NCI-H345 treated with DMSO at 0.1 percent for 48 hours (cell line): ENCODE data around the gene ATP5F1E.
A peak's percentile ranks its signal among the peaks of the same experiment; 100 is the strongest.

ENCODE experiments used
- DNase-seq: peaks from one replicate; lab custom pipeline; 2025; ENCODE audit not compliant: unreplicated experiment; lab: John Stamatoyannopoulos, UW

ATP5F1E gene

GRCh38 chr20:59032023-59032712 is at the start of gene ATP5F1E:
ATP5F1E (minus strand) TSS chr20:59032335; CDS start chr20:59032251, 84 bp downstream.
- peak; percentile 98 for DNase-seq

DNA sequence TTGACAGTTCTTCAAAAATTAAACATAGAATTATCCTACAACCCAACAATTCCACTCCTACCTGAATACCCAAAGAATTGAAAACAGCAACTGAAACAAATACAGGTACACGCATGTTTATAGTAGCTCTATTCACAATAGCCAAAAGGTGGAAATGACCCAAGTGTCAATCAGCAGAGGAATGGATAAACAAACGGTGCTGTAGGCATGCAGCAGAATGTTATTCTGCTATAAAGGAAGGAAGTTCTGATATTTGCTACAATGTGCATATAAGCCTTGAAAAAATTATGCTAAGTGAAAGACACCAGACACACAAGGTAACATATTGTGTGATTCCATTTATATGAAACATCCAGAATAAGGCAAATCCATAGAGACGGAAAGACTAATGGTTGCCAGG is 48.9 kb upstream of the ATP5F1E start:
- DNase-seq = no peak

- DNase-seq = no peak
Measured at GRCh38 chr20:59078231-59078630, 46.1 kb upstream of the ATP5F1E start.

DNA sequence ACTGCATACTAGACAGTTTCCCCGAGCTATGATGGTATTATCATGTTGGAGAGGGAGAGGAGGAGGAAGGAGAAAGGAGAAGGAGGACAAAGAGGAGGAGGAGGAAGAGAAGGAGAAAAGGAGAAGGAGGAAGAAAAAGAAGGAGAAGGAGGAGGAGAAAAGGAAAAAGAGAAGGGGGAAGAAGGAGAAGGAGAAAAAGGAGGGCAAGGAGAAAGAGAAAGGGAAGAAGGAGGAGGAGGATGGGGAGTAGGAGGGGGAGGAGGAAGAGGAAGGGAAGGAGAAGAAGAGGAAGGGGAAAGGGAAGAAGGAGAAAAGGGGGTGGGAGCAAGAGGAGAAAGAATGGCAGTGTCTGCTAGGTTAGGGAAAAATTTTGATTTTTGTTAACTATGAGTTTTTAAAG is 45.6 kb upstream of the ATP5F1E start:
- DNase-seq = no peak

DNA sequence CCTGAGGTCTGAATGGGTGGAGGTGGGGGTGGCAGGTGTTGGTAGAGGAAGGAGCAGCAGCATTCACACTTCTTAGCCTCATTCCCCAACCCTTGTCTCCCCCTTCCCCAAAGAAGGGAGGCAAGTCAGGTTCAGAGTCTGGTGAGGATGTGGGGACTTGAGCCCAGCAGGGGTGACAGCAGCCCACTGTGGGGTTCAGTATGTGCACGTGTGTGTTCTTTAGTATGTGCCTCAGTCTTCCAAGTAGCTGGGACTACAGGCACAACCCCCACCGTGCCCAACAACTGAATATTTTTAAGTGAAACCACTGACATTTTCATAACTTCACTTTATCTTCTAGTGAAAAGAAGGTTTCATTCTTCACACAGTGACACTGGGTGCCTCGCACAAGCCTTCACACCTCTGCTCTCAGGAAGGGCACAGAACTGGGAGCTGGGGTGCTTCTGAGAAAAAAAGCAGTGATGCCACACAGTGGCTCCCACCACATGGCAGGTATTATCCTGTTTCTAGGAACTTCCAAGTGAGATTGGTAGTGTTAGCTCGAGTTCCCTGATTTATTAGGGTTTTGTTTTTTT is 43.9 kb upstream of the ATP5F1E start:
- no peak for DNase-seq

GRCh38 chr20:59074456-59074855 is 42.3 kb upstream of the ATP5F1E start:
- no peak for DNase-seq

DNA sequence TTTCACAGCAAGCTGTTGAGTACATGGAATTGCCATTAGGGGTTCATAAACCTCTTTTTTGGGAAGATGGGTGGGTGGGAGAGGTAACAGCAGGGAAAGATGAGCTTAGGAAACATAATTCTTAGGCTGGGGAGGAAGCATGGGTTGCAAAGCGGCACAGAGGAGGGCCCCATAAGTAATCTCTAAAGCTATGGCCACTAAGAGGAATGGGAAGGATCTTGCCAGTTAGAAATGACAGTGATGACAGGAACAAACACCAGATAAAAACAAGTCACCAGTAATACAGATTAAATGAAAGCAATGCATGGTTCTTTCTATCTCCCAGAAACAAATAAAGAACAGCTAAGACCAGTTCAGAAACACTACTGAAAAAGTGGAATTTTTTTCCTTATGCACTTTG is 41.4 kb upstream of the ATP5F1E start:
- no peak for DNase-seq

DNA sequence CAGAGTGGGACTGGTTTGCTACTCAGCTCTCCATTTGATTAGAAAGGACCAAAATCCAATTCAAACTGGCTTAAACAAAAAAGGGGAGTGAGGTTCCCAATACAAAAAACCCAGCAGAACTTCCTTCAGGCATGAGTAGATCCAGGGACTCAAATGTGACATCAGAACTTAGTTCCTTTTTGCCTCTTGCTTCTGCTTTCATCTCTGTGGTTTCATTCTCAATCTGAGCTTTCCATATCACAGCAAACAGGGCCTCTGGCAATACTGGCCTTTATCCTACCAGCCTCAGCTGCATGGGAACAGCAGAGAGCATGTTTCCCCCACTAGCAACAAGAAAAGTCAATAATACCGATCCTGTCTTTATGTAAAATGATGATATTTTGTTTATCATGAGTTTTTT is 39.1 kb upstream of the ATP5F1E start:
- no peak for DNase-seq

DNA sequence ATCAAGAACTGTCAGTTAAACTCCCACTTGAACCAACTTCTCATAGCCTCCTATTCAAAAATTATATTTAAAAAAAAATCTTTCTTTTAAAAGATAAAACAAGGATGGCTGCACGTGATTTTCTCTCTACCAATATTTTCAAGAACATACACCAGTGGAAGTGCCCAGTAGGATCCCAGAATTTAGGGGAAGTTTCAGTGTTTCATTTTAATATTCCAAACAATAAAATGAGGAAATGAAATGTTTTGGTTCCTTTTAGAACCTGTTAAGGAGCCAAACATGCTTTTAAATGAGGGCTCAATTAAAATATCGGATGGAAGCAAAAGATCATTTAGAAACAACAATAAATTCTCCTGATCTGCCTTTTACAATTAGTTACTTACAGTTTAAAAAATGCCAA is 36.9 kb upstream of the ATP5F1E start:
- no peak for DNase-seq

DNA sequence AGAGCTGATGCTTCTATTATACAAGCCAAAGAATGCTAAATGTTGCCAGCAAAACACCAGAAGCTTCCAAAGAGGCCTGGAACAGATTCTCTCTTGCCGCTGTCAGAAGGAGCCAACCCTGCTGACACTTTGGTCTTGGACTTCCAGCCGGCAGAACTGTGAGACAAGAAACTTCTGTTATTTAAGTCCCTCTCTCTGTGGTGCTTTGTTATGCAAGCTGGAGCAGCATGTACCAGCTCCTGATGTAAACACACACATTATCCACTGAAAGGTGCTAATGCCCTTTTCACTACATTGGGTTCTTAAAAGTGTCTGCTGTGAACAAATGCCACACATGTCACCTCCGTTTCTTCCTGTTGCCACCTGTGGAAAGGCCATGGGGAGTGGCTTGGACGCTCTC is 36.4 kb upstream of the ATP5F1E start:
- no peak for DNase-seq

DNA sequence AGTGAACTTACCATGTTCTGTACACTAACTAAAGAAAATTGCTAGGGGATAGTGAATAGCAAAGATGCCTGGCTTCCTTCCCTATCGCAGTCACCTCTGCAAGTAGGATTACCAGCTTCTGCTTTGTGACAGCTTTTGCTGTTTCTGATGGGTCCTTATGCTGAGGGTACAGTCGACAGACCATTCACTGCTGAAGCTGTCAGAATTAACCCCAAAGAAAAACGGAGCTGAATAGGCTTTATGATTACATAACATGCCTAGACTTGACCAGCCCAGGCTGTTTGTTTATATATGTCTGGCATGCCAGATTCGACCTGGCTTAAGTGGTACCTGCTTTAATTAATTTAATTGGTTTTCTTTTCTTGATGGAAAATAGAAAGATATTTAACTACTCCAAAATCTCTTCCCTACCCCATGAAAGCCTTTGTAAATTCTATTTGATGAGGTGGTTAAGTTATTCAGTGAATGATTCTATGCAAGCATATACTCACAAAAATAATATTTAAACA is 32.1 kb upstream of the ATP5F1E start:
- DNase-seq = no peak

DNA sequence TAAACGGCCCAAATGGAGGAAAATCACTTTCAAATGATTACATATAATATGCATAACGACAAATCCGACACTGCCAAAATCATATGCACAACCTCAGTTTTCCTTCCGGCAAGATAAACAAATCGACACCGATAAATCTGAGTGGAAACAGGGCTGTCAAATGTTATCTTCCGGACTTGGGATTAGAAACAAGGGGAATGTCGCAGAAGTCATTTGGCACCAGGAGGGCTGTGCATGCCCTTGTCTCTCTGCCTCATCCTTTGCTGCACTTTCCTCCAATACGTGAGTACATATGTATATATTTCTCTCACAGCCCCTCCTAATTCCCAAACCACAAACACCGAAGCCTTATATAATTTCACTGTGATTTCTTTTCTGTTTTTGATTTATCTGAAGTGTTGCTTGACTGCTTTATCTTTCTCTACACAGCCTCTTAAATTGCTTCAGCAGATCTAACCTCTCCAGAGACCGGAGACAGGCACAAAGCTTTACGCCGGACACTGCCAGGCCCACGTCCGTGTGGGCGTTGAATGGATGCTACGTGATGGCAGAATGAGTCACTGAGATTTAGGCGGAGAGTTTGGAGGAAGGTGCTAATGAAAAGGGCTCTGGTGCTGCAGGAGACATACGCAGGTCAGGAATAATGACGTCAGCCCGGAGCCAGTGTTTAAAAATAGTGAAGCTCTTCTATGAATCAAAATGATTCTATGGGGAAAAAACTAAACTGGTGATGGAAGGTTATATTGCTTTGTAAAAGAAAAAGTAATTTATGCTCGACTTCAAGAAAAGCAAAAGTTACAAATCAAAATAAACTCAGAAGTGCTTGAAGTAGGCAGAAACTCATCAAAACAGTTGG is 31.5 kb upstream of the ATP5F1E start:
- no peak for DNase-seq

- DNase-seq = no peak
Measured at GRCh38 chr20:59062081-59062480, 29.9 kb upstream of the ATP5F1E start.

GRCh38 chr20:59055302-59055701 is 23.2 kb upstream of the ATP5F1E start:
- no peak for DNase-seq

DNA sequence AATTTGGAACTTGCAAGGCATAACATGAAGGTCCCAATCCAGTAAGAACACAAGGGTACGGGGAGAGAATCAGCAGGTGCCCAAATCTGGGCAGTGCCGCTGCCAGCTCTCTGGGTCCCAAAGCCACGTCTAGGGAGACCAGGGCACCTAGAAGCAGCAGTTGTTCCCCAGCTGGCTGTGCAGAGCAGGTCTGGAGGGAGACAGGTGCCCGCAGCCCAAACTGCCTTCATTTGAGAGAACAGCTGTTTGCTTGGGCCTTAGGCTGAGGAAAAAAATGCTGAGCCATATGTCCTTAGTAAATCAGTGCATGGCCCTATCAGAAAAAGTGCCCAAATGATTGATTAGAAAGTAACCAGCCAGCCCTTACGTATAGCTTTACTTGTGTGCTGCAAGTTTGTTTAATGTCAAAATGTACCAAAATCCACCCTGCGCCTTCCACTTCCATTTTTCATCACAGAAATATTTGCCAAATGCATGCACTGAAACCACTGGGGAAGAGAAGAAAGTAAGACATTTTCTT is 19.6 kb upstream of the ATP5F1E start:
- no peak for DNase-seq

GRCh38 chr20:59050437-59050836 is 18.3 kb upstream of the ATP5F1E start:
- DNase-seq = no peak

DNA sequence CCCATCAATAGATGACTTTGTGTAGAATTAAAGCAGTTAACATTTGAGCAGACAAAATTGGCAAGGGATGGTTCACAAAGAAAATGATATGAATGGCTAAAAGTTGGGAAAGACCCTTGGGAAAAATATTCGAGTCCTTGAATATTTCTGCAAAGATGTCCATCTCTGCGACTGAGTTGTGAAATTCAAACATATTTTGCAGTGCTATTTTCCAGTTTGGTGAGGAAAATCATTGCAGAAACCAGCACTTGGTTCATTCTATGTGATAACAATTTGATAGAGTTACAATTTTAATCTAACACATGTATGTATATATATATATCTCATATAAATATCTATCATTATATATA is 16.5 kb upstream of the ATP5F1E start:
- no peak for DNase-seq

DNA sequence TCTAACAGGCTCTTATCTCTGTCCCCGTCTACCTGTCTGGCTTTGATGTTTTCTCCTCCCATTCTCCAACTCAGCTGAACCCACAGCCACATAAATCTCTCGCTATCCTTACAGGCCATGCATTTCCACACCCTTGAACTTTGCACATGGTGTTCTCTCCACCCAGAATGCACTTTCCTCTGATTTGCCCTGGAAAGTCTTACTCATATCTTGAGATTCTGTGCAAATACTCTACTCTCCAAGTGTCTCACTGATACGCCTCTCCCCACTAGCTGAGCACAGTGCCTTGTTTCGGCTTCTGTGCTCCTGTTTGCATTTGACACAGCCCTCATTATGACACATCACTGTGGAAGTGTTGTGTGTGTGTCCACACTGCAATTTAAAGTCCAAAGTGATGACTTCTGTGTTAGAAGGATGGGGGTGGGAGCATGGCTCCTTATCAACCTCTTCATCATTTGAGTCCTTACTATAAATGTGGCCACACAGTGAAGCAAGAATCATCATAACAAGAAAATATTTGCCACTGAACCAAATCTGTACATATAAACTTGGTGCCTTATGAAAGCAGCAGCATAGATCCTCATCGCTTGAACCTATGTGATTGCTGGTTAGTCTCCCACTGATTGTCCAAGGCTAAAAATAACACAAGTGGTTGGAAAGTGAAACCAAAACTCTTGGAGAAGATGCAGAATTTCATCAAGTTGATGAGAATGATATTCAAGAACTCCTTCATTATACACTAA is 16.0 kb upstream of the ATP5F1E start:
- DNase-seq = no peak

DNA sequence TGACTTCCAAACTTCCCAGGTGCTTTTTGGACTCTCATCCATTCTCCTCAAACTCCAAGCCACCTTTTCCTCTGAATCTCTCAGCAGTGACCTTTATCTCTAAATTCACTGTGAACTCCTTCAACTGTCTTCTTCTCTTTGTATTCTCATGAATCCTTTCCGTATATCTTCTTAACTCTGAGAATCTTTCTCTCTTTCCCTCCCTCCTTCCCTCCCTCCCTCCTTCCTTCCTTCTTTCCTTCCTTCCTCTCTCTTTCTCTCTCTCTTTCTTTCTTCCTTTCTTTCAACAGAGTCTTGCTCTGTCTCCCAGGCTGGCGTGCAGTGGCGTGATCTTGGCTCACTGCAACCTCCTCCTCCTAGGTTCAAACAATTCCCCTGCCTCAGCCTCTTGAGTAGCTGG is 14.7 kb upstream of the ATP5F1E start:
- DNase-seq = no peak

DNA sequence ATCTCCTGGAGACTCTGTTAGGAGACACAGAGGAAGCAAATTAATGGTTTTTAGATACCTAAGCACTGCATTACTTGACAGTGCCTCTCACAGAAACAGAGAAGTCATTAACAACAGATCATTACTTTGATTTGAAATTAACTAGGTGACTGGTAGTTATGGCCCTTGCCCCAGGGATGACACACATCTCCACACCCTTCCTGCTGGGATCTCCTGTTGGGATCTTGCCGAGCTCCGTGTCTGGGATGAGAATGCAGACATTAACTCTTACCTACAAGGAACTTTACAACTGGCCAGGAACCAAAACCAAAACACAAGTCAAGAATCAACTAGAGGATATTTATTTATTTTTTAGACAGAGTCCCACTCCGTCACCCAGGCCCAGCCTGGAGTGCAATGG is 12.7 kb upstream of the ATP5F1E start:
- DNase-seq = no peak

GRCh38 chr20:59044295-59044694 is 12.2 kb upstream of the ATP5F1E start:
- DNase-seq = no peak
